ENCODE measurements around the gene SBK2.

SBK2 gene

GRCh38 chr19:55544776-55545439 is 8.0 kb upstream of the SBK2 start:
- TF ChIP-seq CEBPB (IDR thresholded peaks at IDR 0.05) (no peak), FOXM1 (IDR thresholded peaks at IDR 0.05; ENCODE audit: borderline replicate concordance, low read depth) (no peak), EP300 (IDR thresholded peaks at IDR 0.05; ENCODE audit: borderline replicate concordance) (no peak), RAD21 (IDR thresholded peaks at IDR 0.05; ENCODE audit: low read depth) (no peak), TAF1 (IDR thresholded peaks at IDR 0.05; ENCODE audit: low read depth) (no peak), MAX (IDR thresholded peaks at IDR 0.05) (no peak), TEAD4 (IDR thresholded peaks at IDR 0.05) (no peak), USF1 (IDR thresholded peaks at IDR 0.05) (no peak), ZBTB7A (IDR thresholded peaks at IDR 0.05; ENCODE audit: low read depth) (no peak), YY1 (IDR thresholded peaks at IDR 0.05; ENCODE audit: low read depth) (no peak), REST (IDR thresholded peaks at IDR 0.05; ENCODE audit: low read depth) (no peak)

GRCh38 chr19:55544014-55544413 is 7.1 kb upstream of the SBK2 start:
- TF ChIP-seq RAD21 (IDR thresholded peaks at IDR 0.05; ENCODE audit: low read depth): no peak
- TF ChIP-seq CREB1 (IDR thresholded peaks at IDR 0.05; ENCODE audit: low read depth): no peak

GRCh38 chr19:55543567-55543966 is 6.6 kb upstream of the SBK2 start:
- TF ChIP-seq FOXM1 (IDR thresholded peaks at IDR 0.05; ENCODE audit: borderline replicate concordance, low read depth): no peak
- no peak for TF ChIP-seq ZBTB7A (IDR thresholded peaks at IDR 0.05; ENCODE audit: low read depth)
- no peak for TF ChIP-seq TAF1 (IDR thresholded peaks at IDR 0.05; ENCODE audit: low read depth)
- TF ChIP-seq YY1 (IDR thresholded peaks at IDR 0.05; ENCODE audit: low read depth): no peak
- no peak for TF ChIP-seq NFIC (IDR thresholded peaks at IDR 0.05)
- TF ChIP-seq TCF12 (IDR thresholded peaks at IDR 0.05; ENCODE audit: low read depth): no peak
- TF ChIP-seq TEAD4 (IDR thresholded peaks at IDR 0.05): no peak
- TF ChIP-seq CEBPB (IDR thresholded peaks at IDR 0.05): no peak
- TF ChIP-seq EGR1 (IDR thresholded peaks at IDR 0.05): no peak
- no peak for TF ChIP-seq RAD21 (IDR thresholded peaks at IDR 0.05; ENCODE audit: low read depth)
- no peak for TF ChIP-seq REST (IDR thresholded peaks at IDR 0.05; ENCODE audit: low read depth)

GRCh38 chr19:55542292-55542855 is 5.4 kb upstream of the SBK2 start:
- no peak for TF ChIP-seq TCF12 (IDR thresholded peaks at IDR 0.05; ENCODE audit: low read depth)
- no peak for TF ChIP-seq NFIC (IDR thresholded peaks at IDR 0.05)
- no peak for TF ChIP-seq EGR1 (IDR thresholded peaks at IDR 0.05)
- TF ChIP-seq TEAD4 (IDR thresholded peaks at IDR 0.05): no peak
- TF ChIP-seq MAX (IDR thresholded peaks at IDR 0.05): no peak
- no peak for TF ChIP-seq EP300 (IDR thresholded peaks at IDR 0.05; ENCODE audit: borderline replicate concordance)
- TF ChIP-seq CREB1 (IDR thresholded peaks at IDR 0.05; ENCODE audit: low read depth): no peak
- no peak for TF ChIP-seq RAD21 (IDR thresholded peaks at IDR 0.05; ENCODE audit: low read depth)
- no peak for TF ChIP-seq REST (IDR thresholded peaks at IDR 0.05; ENCODE audit: low read depth)
- no peak for TF ChIP-seq CEBPB (IDR thresholded peaks at IDR 0.05)
- no peak for TF ChIP-seq ZBTB7A (IDR thresholded peaks at IDR 0.05; ENCODE audit: low read depth)
- no peak for TF ChIP-seq YY1 (IDR thresholded peaks at IDR 0.05; ENCODE audit: low read depth)
- TF ChIP-seq FOXM1 (IDR thresholded peaks at IDR 0.05; ENCODE audit: borderline replicate concordance, low read depth): no peak
- no peak for TF ChIP-seq USF1 (IDR thresholded peaks at IDR 0.05)
- no peak for TF ChIP-seq TAF1 (IDR thresholded peaks at IDR 0.05; ENCODE audit: low read depth)

All from Ishikawa (cell line).